NCI-H1092 treated with DMSO at 0.1 percent for 48 hours (cell line): Measurements from ENCODE around the gene MINK1.

Experiments
- DNase-seq: peaks from one replicate; lab custom pipeline; 2025; lab: John Stamatoyannopoulos, UW

MINK1 gene

DNA sequence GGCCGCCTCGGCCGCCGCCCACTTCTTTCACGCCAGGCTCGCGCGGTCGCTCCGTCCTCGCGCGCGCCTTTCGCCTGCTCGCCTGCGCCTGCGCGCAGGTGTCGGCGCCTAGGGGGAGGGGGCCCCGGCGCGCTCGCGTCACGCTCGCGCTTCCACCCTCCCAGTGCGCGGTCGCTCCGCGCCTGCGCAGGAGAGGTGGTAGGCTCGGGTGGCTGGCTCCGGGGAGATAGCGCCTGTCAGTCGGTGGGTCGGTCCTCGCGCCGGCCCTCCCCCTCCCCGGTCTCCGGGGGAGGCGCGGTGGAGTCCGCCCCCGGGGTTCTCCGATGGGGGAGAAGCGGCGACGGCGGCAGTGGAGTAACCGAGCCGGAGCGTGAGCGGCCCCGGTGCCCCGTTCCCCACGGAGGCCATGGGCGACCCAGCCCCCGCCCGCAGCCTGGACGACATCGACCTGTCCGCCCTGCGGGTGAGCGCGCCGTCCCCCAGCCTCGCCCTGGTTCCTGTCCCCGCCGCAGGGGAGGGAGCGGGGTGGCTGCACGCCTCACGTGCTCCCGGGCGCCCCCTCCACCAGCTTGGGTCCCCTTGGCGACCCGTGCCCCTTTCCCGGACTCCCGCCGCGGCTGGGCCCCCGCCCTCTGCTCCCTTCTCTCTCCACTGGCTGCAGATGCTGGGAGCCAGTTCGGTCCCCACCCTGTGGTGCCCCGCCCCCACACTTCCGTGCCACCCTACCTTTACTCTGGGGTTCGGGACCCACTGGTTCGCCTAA, at the start of gene MINK1:
MINK1 (plus strand) TSS at position 163 of the 763 bp plus-strand sequence; CDS start at position 407, 244 bp downstream.
- DNase-seq, result peak; percentile 80

DNA sequence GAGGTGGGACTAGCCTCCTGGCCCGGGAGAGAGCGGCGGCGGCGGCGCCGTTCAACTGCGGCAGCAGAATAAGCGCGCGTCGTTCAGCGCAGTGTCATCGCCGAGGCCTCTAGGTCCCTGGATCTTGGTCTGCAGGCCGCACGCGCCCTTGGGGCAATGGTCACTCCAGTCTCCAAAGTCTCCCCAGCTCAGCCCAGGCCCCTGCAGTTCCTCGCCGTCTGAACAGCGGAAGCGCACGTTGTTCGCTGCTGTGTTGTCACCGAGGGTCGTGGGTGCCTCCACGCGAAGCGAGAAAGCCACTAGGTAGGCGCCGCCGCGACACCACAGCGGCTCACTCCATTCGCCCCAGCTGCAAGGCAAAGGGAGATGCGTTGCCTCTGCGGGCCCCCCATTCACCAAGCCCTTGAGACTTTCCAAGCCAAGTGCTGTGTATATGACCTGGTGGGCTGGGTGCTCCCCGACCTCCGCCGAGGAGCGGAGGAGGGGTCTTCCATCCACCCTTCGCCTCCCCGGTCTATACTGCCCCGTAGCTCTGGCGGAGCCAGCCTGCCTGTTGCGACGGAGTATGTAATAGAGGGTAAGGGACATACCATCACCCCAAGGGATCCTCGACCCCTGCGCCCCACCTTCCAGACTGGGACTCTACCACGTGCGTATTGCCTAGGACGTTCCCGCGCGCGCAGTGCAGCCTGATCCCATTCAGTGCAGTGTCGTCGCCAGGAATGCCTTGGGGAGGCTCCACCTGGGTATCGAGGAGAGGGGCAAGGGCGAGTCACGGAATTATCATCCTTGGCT, 47.6 kb upstream of the MINK1 start:
- no peak for DNase-seq

DNA sequence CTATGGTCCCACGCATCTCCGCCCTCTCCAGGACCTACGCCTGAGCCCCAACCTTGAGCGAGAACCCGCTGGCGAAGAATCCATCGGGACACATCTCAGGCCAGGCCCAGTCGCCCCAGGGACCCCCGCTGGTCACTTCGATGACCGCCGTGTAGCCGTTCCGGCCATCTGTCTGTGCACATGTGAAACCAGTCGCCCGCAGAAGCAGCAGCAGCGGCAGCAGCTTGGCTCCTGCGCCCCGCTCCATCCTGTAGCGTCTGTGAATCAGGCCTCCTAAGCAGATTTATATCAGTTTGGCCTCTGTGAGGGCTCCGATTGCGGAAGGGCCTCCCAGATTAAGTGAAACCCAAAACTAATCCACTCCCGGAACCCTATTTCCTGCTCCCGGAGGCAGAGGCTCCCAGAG, 47.0 kb upstream of the MINK1 start, which contains the start of gene VMO1:
VMO1 (minus strand) TSS at position 259 of the 406 bp plus-strand sequence; CDS start at position 247, 12 bp downstream.
- DNase-seq, result no peak

DNA sequence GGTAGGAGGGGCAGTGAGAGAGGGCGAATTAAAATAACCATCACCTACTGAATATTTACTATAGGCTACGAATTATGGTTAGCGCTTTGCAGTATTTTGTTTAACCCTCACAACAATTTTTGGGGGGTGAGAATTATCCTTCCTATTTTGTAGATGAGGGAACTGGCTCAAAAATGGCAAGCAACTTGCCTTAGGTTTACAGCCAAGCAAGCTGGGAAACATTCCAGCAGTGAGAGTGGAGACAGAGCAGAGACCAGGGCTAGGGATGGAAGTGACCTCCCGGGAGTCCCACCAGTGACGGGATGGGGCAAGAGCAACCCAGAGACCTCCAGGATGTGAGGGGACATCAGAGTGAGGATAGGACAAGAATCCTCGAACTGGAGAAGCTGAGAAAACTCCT, 46.6 kb upstream of the MINK1 start:
- DNase-seq, result no peak

DNA sequence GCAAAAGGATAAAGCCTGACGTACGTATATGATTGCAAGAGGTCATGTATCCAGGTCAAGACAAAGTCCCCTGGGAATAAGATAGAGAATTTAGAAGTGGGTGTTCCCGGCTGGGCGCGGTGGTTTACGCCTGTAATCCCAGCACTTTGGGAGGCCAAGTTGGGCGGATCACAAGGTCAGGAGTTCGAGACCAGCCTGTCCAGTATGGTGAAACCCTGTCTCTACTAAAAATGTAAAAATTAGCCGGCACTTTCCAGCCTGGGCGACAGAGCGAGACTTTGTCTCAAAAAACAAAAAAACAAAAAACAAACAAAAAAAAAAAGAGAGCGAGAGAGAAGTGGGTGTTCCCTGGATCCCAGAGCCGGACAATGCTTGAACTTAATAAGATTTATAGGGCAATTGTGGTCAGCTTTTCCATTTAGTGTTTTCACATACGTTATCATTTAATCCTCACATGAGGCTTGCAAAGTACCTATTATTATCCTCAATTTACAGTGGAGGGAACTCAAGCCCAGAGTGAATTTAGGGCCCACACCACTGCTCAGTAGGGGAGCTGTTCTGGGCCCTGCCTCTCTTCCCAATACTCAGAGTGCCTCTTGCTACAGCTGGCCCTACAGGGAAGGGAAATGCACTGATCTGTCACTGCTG, 44.9 kb upstream of the MINK1 start:
- no peak for DNase-seq

DNA sequence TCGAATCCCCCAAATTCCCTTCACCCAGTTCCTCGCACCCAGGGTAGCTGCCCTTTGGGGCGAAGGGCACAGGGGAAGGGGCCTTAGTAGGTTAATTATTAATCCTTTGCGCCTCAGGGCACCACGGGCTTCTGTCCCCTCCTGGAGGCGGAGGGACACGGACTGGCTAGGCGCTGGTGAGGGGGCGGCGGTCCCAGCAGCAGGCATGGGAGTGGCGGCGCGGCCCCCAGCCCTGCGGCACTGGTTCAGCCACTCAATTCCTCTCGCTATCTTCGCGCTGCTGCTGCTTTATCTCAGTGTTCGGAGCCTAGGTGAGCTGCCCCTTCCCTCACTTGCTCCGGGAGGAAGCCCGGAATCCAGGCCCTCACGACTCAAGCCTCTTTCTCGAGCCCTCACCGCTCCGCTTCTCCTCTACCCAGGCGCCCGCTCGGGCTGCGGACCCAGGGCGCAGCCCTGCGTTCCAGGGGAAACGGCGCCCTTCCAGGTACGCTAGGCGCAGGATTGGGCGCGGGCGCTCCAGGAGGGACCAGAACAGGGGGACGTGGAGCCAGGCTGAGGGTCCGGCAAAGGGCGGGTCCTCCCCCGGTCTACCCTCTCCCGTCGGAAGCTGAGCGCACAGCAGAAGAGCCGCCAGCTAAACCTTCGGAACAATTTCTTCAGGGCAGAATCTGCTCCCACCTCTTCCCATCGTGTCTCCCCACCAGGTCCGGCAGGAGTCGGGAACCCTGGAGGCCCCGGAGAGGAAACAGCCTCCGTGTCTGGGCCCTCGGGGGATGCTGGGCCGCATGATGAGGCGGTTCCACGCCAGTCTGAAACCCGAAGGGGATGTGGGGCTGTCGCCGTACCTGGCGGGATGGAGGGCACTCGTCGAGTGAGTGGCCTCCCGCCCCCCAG, 44.1 kb upstream of the MINK1 start, which contains the start of gene GLTPD2:
GLTPD2 (plus strand) TSS at position 158 of the 894 bp plus-strand sequence; CDS start at position 206, 48 bp downstream.
- DNase-seq, result peak; percentile 2

DNA sequence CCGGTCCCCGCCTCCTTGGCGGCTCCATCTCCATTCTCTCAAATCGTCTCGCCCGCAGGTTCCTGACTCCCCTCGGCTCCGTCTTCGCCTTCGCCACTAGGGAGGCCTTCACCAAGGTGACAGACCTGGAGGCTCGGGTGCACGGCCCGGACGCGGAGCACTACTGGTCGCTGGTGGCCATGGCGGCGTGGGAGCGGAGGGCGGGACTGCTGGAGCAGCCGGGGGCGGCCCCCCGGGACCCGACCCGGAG, 43.5 kb upstream of the MINK1 start:
- DNase-seq, result peak; percentile 40

DNA sequence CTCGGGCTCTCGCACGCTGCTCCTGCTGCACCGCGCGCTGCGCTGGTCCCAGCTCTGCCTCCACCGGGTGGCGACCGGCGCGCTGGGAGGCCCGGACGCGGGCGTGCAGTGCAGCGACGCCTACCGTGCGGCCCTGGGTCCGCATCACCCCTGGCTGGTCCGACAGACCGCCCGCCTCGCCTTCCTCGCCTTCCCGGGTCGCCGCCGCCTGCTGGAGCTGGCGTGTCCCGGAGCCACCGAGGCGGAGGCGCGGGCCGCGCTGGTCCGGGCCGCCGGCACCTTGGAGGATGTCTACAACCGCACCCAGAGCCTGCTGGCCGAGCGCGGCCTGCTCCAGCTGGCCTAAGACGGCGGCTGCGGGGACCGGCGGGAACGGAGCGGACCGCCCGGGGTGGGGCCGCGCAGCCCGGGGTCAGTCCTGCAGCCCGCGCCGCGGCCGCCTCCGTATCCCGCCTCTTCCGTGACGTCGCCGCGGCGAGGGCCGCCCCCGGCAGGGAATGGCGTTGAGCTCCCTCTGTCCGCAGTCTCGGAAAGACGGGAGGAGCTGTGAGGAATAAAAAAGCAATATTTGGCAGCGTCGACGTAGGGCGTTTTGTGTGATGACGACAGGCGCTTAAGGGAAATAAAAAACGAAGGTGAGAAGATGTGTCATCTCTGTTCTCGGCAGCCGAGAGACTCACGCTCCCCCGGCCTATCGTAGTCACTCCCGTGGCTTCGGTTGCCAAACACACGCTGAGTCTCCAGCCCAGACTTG, 43.0 kb upstream of the MINK1 start:
- peak; percentile 58 for DNase-seq

DNA sequence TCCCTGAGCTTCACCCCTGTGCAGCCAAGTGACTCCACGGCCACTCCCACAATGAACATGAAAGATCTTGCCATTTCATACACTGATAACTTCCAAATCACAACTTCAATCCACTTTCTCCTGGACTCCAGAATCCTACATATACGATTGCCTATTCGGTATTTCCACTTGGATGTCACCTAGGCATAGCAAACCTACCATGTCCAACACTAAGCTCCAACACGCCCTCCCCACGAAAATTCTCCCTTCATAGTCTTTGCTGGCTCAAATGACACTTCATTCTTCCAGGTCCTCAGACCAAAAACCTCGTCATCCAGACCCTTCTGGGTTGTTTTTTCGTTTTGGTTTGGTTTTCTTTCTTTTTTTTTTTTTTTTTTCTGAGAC, 42.4 kb upstream of the MINK1 start:
- no peak for DNase-seq

DNA sequence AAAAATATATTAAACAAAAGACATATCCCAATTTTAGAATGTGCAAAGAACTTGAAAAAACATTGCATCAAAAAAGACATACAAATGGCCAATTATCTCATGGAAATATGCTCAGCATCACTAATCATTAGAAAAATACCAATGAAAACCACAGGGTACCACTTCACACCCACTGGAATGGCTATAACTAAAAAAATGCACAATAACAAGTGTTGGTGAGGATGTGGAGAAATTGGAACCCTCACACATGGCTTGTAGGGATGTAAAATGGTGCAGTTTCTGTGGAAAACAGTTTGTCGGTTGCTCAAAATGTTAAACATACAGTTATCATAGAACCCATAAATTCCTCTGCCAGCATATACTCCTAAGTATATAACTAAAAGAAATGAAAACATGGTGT, 38.0 kb upstream of the MINK1 start:
- DNase-seq, result no peak

DNA sequence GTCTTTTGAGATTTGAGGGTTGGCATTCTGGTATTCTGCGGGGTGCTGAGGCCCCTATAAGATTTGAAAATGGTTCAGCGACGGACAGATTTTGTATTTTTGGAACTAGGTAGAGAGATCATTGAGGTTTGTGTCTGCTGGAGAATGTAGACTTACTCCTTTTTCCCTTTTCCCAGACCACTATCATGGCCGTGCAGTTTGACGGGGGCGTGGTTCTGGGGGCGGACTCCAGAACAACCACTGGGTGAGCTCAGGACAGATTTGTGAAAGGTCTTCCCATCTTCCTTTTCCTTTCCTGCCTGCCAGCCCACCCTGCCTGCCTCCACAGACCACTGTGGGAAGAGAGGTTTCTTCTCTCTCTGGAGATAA, 36.6 kb upstream of the MINK1 start:
- DNase-seq, result no peak

DNA sequence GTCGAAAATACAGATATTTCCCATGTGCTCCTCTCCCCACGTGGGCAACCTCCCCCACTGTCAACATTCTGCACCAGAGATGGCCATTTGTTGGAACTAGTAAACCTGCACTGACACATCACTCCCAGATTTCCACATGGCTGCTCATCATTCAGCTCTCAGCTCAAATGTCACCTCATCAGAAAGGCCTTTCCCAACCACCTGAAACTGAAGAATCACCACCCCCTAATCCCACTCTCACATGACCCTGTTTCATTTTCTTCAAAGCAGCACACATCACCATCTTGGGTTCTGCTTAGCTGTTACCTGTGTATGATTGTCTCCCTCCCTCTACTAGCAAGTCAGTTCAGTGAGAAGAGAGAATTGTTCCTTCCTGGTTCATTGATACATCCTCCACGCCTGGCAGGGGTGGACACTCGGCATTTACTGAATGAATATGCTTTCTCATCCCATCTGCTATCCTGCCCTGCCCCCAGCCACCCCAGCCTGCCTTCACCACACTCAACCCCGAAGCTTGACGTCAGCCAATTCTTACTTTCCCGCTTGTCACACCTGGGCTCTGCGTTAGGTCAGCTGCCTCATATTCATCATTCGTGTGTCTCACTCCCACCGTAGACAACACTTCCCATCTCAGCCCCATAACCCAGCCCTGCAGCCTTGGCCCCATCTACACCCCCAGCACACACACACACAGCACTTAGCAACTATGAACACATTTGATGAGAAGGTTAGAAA, 32.5 kb upstream of the MINK1 start:
- DNase-seq, result no peak

DNA sequence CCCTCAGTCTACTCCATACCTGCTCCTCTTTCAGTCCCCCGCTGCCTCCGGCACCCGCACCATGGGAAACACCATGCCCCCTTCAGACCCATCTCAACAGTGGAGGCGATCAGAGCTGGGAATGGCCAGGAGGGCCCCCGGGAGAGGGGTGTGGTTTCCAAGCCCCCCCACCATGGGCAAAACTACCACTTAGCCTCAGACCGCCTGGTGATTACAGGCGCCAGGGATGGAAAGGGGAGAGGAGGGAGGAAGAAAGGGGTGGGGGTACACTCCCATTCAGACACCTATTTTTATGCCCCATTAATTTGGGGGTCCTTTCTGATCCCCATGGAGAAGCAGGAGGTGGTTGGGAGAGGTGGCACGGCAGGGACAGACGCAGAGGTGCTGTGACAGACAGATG, 30.9 kb upstream of the MINK1 start, which contains the start of gene C17orf114:
C17orf114 (minus strand) TSS at position 101 of the 400 bp plus-strand sequence.
- no peak for DNase-seq

DNA sequence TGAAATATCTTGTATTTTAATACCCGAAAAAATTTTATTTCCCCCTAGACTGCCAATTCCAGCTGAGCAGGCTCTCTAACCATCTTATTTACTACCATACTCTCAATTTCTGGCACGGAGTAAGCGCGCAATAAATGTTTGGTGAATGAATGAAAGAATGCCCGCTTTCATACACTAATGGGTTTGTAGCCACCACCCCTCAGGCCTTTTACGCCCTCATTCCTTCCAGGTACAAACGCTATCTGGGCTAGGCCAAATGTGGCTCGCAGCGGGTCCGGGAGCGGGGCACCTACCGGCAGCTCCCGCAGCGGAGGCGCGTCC, 26.7 kb upstream of the MINK1 start:
- DNase-seq, result no peak

DNA sequence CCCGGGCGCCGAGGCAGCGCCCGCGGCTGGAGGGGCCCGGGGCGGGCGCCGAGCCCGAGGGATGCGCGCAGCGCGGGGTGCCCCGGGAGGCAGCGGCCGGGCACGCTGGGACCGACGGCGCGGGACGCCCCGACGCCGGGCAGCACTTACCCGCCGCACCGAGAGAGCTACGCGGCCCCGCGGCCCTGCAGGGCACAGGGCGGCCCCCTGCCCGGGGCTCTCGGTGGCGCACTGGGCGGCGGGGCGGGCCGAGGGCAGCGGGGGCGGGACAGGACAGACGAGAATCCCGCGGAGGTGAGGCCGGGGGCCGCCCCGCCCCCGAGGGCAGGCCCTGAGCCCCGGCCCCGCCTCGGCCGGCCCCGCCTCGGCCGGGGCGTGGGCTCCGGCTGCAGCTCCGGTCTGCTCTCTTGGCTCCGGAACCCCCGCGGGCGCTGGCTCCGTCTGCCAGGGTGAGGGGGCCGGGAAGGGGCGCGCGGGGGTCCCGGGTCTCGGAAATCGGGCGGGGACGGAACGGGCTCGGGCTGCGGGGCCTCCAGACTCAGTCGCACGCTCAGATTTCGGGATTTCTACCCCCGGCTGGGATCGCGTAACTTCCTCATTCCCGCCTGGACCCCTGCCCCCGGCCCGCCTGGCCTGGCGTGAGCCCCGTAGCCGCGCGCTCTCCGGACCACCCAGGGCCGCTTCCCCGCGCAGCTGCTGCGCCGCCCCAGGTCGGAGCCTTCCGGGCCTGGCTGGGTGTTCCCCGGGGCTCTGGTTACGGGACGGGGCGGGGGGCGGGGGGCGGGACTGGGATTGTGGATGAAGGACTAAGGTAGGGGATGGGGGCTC, 26.1 kb upstream of the MINK1 start, which contains the start of gene PLD2:
PLD2 (plus strand) TSS at position 376 of the 828 bp plus-strand sequence. CDS start 621 bp downstream, outside the sequence.
- DNase-seq, result peak; percentile 58

DNA sequence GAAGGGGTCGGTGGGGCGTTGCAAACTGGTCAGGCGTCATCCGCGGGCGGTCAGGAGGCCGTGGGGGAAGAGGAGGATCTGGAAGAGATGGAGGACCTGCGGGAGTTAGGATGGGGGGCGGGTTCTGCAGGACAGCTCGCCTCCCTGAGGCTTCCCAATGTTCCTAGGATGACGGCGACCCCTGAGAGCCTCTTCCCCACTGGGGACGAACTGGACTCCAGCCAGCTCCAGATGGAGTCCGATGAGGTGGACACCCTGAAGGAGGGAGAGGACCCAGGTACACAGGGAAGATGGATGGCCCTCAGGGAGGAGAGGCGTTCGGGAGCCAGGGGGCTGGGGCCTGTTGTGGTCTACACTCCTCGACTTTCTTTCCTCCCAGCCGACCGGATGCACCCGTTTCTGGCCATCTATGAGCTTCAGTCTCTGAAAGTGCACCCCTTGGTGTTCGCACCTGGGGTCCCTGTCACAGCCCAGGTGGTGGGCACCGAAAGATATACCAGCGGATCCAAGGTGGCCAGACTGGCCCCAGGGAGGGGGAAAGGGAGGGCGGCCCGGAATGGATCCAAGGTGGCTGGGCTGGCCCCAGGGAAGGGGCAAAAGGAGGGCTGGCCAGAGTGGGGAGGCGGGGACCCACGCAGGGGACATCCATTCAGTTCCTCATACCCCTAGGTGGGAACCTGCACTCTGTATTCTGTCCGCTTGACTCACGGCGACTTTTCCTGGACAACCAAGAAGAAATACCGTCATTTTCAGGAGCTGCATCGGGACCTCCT, 25.3 kb upstream of the MINK1 start:
- no peak for DNase-seq

DNA sequence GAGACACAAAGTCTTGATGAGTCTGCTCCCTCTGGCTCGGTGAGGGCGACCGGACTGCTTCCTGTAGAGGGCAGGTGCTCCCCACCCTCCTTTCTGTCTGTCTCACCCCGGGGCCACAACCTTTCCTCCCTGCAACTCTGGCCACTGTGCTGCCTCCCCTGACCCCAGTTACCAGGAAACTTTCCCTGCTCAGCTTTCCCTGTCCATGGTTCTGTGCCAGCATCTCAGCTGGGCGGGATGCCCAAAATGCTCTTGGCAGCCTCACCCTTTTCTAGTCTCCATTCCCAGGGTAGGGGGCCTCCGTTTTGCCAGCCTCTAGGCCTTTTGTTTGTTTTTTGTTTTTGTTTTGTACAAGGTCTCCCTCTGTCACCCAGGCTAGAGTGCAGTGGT, 24.8 kb upstream of the MINK1 start:
- DNase-seq, result no peak

DNA sequence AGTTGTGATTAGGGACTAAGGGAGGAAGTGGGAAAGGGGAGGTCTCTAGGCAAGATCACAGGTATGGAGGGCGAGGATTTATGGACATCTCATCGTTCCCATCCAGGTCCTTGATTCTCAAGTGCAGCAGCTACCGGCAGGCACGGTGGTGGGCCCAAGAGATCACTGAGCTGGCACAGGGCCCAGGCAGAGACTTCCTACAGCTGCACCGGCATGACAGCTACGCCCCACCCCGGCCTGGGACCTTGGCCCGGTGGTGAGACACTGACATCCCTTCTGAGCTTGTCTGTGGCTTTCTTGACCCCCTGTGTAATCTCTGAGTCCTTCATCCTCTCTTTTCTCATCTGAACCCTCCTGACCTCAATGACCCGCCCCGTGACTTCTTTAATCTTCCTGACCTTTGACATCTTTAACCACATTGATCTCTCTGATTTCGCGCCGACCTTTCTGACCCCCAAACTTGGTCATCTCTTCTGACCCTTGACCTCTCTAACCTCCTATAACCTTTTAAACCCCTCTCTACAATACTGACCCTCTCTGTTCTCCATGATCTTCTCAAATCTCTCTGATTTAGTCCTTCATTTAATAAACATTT, 22.3 kb upstream of the MINK1 start:
- no peak for DNase-seq
